ENCODE measurements around the gene AFTPH. TPM values are rescaled to one million over a fixed set of nuclear protein-coding genes. Genes with fewer than 3 reads are reported as not detected.
"Not testable (repeated sequence)": the region's sequence is repeated elsewhere in the genome, so short reads cannot be mapped to it uniquely, and the experiment has no call there.

The AFTPH gene
- total RNA-seq, 5 donors from 2014 or later (not counting 1 experiment from before 2014, with no cell fraction given) = 33.4 to 42.5 (median 37.9) TPM

- H3K4me3 Mint-ChIP-seq = peak overlapping the region; percentile 99 to 100 (median 99)
- no peaks in the 10 kb centered on the region for H3K9me3 Mint-ChIP-seq
- ChIA-PET POLR2A (interaction anchor here (0.9 to 2.0 kb wide), 4 partner anchors 19 to 131 kb away, joined by 3 to 9 read pairs (median 3); partner anchors contain the start of gene SERTAD2 (in 1 of the 2)), CTCF (interaction anchor here (0.5 to 3.0 kb wide), 42 partner anchors 8 to 533 kb away, joined by 3 to 58 read pairs (median 5); partner anchors contain the start of genes CEP68 (in 1 of the 2) and SERTAD2 (in 1 of the 2))
- 0% methylated on average over 7 of the region's 16 CpGs for WGBS (ENCODE audit: insufficient coverage)
- H3K36me3 Mint-ChIP-seq = no peaks in the 10 kb centered on the region
- H3K27me3 ChIP-seq (replicated peaks in 1 of 2; ENCODE audit: control insufficient read depth in 2 of 2, extremely low read depth in 1 of 2, insufficient read depth in 2 of 2, low read length in 1 of 2) = peaks cover 0 to 3% of the 10 kb centered on the region in 2 experiments
- peaks cover 33 to 39% (median 35%) of the 10 kb centered on the region in 3 donors for H3K4me1 Mint-ChIP-seq
- peak overlapping the region; percentile 78 to 98 for H3K4me3 ChIP-seq (ENCODE audit: control insufficient read depth in 1 of 2, extremely low read depth in 1 of 2, low read length in 1 of 2)
- peak; percentile 35 to 91 (median 65) for DNase-seq
- H3K9me3 ChIP-seq = no peaks in the 10 kb centered on the region
- peaks cover 9 to 22% of the 10 kb centered on the region in 2 experiments for H3K4me1 ChIP-seq (ENCODE audit: control insufficient read depth in 1 of 2, extremely low read depth in 1 of 2, insufficient read depth in 2 of 2, low read length in 2 of 2)
- peak overlapping the region; percentile 97 to 99 for H3K27ac Mint-ChIP-seq
- H3K36me3 ChIP-seq (ENCODE audit: control insufficient read depth in 2 of 2, extremely low read depth in 1 of 2, insufficient read depth in 1 of 2, low read length in 1 of 2) = no peaks in the 10 kb centered on the region
- ATAC-seq (replicated peaks in 1 of 4) = no peak
- H3K27ac ChIP-seq (ENCODE audit: low read length) = peak overlapping the region; percentile 92
- H3K27me3 Mint-ChIP-seq = peaks cover 0 to 1% of the 10 kb centered on the region in 2 donors
Measured at GRCh38 chr2:64522843-64523428, 1.2 kb upstream of the AFTPH start.

DNA sequence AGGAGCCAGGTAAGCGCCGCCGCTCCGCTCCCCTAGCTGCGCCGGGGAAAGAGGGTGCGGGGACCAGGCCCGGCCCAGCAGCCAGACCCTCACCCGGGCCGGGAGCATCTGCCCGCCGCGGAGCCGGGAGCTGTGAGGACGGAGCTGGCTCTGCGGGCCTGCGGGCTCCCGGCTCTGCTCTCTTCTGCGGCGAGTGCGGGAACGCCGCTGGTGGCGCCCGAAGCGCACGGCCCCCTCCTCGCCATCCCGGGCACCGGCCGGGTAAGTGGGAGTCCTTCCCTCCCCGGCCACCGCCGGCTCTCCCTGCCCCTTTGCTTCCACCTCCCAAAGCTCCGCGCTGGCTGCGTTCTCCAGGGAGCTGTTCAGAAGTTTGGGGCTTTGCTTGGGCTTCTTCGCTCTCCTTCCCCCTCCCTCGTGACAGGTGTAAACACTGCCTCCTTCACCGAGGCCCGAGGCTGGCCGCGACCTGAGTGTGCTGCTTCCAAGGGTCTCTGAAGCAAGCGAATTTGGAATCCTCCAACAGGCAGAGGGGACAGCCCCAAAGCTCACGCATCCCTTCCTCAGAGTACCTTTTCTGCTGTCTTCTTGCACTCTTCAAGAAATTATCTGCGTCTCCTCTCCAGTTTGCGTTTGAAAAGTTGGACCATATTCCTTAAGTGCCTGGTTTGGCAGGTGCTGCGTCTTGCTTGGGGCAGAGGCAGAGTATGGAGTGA lies 632 bp downstream of the AFTPH start:
- Mint-ChIP-seq H3K36me3 (no peaks in the 10 kb centered on the region), H3K4me3 (peak overlapping the region; percentile 99 to 100 (median 99)), H3K27me3 (no peaks in the 10 kb centered on the region), H3K27ac (peak overlapping the region; percentile 97 to 99), H3K4me1 (peaks cover 46 to 55% (median 48%) of the 10 kb centered on the region in 3 donors), H3K9me3 (no peaks in the 10 kb centered on the region)
- ChIA-PET CTCF (interaction anchor here (0.6 to 3.0 kb wide), 16 partner anchors 9 to 347 kb away, joined by 3 to 58 read pairs (median 6); partner anchors contain the start of gene SERTAD2 (in 1 of the 2)), POLR2A (interaction anchor here in 1 of 2 donors (0.6 to 1.2 kb wide), 3 partner anchors 12 to 118 kb away, joined by 3 to 4 read pairs (median 4); partner anchors contain the start of gene LGALSL)
- Histone ChIP-seq H3K4me1 (ENCODE audit: control insufficient read depth in 1 of 2, extremely low read depth in 1 of 2, insufficient read depth in 2 of 2, low read length in 2 of 2) (peaks cover 9 to 25% of the 10 kb centered on the region in 2 experiments), H3K4me3 (ENCODE audit: control insufficient read depth in 1 of 2, extremely low read depth in 1 of 2, low read length in 1 of 2) (peak overlapping the region; percentile 63 to 98), H3K9me3 (no peaks in the 10 kb centered on the region), H3K36me3 (ENCODE audit: control insufficient read depth in 2 of 2, extremely low read depth in 1 of 2, insufficient read depth in 1 of 2, low read length in 1 of 2) (no peaks in the 10 kb centered on the region), H3K27ac (ENCODE audit: low read length) (peak overlapping the region; percentile 93), H3K27me3 (replicated peaks in 1 of 2; ENCODE audit: control insufficient read depth in 2 of 2, extremely low read depth in 1 of 2, insufficient read depth in 2 of 2, low read length in 1 of 2) (peaks cover 0 to 3% of the 10 kb centered on the region in 2 experiments)
- ATAC-seq (replicated peaks in 1 of 4) (peak; percentile 9 to 28 (median 18)), DNase-seq (peak in 22 of 35 experiments; percentile 2 to 52 (median 16))
- under 1% methylated on average over 46 of the region's 48 CpGs for WGBS (ENCODE audit: insufficient coverage)

DNA sequence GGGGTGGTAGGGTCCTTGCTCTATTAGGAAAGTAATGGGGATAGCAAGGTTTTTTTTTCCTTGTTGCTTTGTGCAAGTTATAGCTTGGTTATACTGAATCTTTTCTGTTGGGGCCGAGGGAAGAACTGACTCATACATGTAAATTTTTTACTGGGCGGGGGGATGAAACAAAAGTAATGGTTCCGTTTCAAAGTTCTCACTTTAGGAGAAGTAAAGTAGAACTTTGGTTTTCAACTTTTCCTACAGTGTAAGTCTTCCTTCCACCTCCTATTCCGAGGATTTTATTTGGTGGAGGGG lies 1.1 kb downstream of the AFTPH start:
- Histone ChIP-seq H3K4me3 (ENCODE audit: control insufficient read depth in 1 of 2, extremely low read depth in 1 of 2, low read length in 1 of 2) (peak overlapping the region; percentile 63 to 98), H3K27me3 (replicated peaks in 1 of 2; ENCODE audit: control insufficient read depth in 2 of 2, extremely low read depth in 1 of 2, insufficient read depth in 2 of 2, low read length in 1 of 2) (peaks cover 0 to 3% of the 10 kb centered on the region in 2 experiments), H3K4me1 (ENCODE audit: control insufficient read depth in 1 of 2, extremely low read depth in 1 of 2, insufficient read depth in 2 of 2, low read length in 2 of 2) (peaks cover 9 to 25% of the 10 kb centered on the region in 2 experiments), H3K9me3 (no peaks in the 10 kb centered on the region), H3K36me3 (ENCODE audit: control insufficient read depth in 2 of 2, extremely low read depth in 1 of 2, insufficient read depth in 1 of 2, low read length in 1 of 2) (no peaks in the 10 kb centered on the region), H3K27ac (ENCODE audit: low read length) (peak overlapping the region; percentile 93)
- Mint-ChIP-seq H3K4me1 (peaks cover 49 to 55% (median 51%) of the 10 kb centered on the region in 3 donors), H3K27ac (peak overlapping the region; percentile 97), H3K36me3 (no peaks in the 10 kb centered on the region), H3K27me3 (no peaks in the 10 kb centered on the region), H3K9me3 (no peaks in the 10 kb centered on the region), H3K4me3 (peak overlapping the region; percentile 99 to 100 (median 99))
- CTCF ChIA-PET = interaction anchor here in 1 of 2 donors (0.8 to 2.4 kb wide), 4 partner anchors 9 to 128 kb away, joined by 4 to 8 read pairs (median 4); partner anchors contain the start of gene SERTAD2
- no CpG with 5 or more reads among the region's 4 CpGs for WGBS (ENCODE audit: insufficient coverage)
- no peak for ATAC-seq (replicated peaks in 1 of 4)
- POLR2A ChIA-PET = interaction anchor here in 1 of 2 donors (0.6 to 1.0 kb wide), 3 partner anchors 12 to 71 kb away, joined by 3 to 10 read pairs (median 4); partner anchors contain the start of gene LGALSL
- DNase-seq = peak in 4 of 35 experiments; percentile 2 to 51 (median 12)

- H3K27me3 Mint-ChIP-seq = no peaks in the 10 kb centered on the region
- no CpG with 5 or more reads among the region's 3 CpGs for WGBS (ENCODE audit: insufficient coverage)
- H3K9me3 ChIP-seq = no peaks in the 10 kb centered on the region
- ChIA-PET CTCF (interaction anchor here in 1 of 2 donors (0.7 to 2.4 kb wide), 4 partner anchors 120 to 198 kb away, joined by 3 to 8 read pairs (median 4); partner anchors contain the start of gene SERTAD2), POLR2A (interaction anchor here (0.7 kb wide), 2 partner anchors 28 to 338 kb away, joined by 4 read pairs; no protein-coding TSS in a partner anchor)
- H3K27ac ChIP-seq (ENCODE audit: low read length) = no peak overlapping the region
- H3K36me3 ChIP-seq (ENCODE audit: control insufficient read depth in 2 of 2, extremely low read depth in 1 of 2, insufficient read depth in 1 of 2, low read length in 1 of 2) = no peaks in the 10 kb centered on the region
- ATAC-seq (replicated peaks in 1 of 4) (no peak), DNase-seq (no peak)
- H3K27me3 ChIP-seq (replicated peaks in 1 of 2; ENCODE audit: control insufficient read depth in 2 of 2, extremely low read depth in 1 of 2, insufficient read depth in 2 of 2, low read length in 1 of 2) = peaks cover 0 to 3% of the 10 kb centered on the region in 2 experiments
- peaks cover 53 to 55% (median 55%) of the 10 kb centered on the region in 3 donors for H3K4me1 Mint-ChIP-seq
- H3K9me3 Mint-ChIP-seq = no peaks in the 10 kb centered on the region
- peaks cover 9 to 26% of the 10 kb centered on the region in 2 experiments for H3K4me1 ChIP-seq (ENCODE audit: control insufficient read depth in 1 of 2, extremely low read depth in 1 of 2, insufficient read depth in 2 of 2, low read length in 2 of 2)
- no peak overlapping the region for H3K4me3 ChIP-seq (ENCODE audit: control insufficient read depth in 1 of 2, extremely low read depth in 1 of 2, low read length in 1 of 2)
- H3K4me3 Mint-ChIP-seq = peak overlapping the region; percentile 99 to 100 (median 99)
- no peaks in the 10 kb centered on the region for H3K36me3 Mint-ChIP-seq
- peak overlapping the region; percentile 52 to 97 for H3K27ac Mint-ChIP-seq
Measured at GRCh38 chr2:64526034-64526433, 1.9 kb downstream of the AFTPH start.

GRCh38 chr2:64530946-64531345 lies 6.8 kb downstream of the AFTPH start:
- H3K4me1 Mint-ChIP-seq = peaks cover 70 to 79% (median 71%) of the 10 kb centered on the region in 3 donors
- H3K27ac Mint-ChIP-seq; H3K4me3 Mint-ChIP-seq; H3K27me3 Mint-ChIP-seq; H3K36me3 Mint-ChIP-seq; H3K27me3 ChIP-seq (replicated peaks in 1 of 2; ENCODE audit: control insufficient read depth in 2 of 2, extremely low read depth in 1 of 2, insufficient read depth in 2 of 2, low read length in 1 of 2); DNase-seq; H3K9me3 Mint-ChIP-seq; H3K36me3 ChIP-seq (ENCODE audit: control insufficient read depth in 2 of 2, extremely low read depth in 1 of 2, insufficient read depth in 1 of 2, low read length in 1 of 2); H3K27ac ChIP-seq (ENCODE audit: low read length); CTCF ChIA-PET; ATAC-seq (replicated peaks in 1 of 4); POLR2A ChIA-PET; H3K4me3 ChIP-seq (ENCODE audit: control insufficient read depth in 1 of 2, extremely low read depth in 1 of 2, low read length in 1 of 2); H3K9me3 ChIP-seq: not testable (repeated sequence)
- H3K4me1 ChIP-seq (ENCODE audit: control insufficient read depth in 1 of 2, extremely low read depth in 1 of 2, insufficient read depth in 2 of 2, low read length in 2 of 2) = peaks cover 4 to 19% of the 10 kb centered on the region in 2 experiments
- no CpG with 5 or more reads among the region's 2 CpGs for WGBS (ENCODE audit: insufficient coverage)

- no peaks in the 10 kb centered on the region for H3K9me3 Mint-ChIP-seq
- no peak overlapping the region for H3K4me3 Mint-ChIP-seq
- POLR2A ChIA-PET = no interaction called here
Measured at GRCh38 chr2:64532030-64532429, 7.9 kb downstream of the AFTPH start.

More at GRCh38 chr2:64532030-64532429, 7.9 kb downstream of the AFTPH start:
- Histone ChIP-seq H3K27ac (ENCODE audit: low read length) (no peak overlapping the region), H3K4me1 (ENCODE audit: control insufficient read depth in 1 of 2, extremely low read depth in 1 of 2, insufficient read depth in 2 of 2, low read length in 2 of 2) (peaks cover 7 to 10% of the 10 kb centered on the region in 2 experiments), H3K27me3 (replicated peaks in 1 of 2; ENCODE audit: control insufficient read depth in 2 of 2, extremely low read depth in 1 of 2, insufficient read depth in 2 of 2, low read length in 1 of 2) (no peaks in the 10 kb centered on the region), H3K4me3 (ENCODE audit: control insufficient read depth in 1 of 2, extremely low read depth in 1 of 2, low read length in 1 of 2) (no peak overlapping the region), H3K36me3 (ENCODE audit: control insufficient read depth in 2 of 2, extremely low read depth in 1 of 2, insufficient read depth in 1 of 2, low read length in 1 of 2) (no peaks in the 10 kb centered on the region), H3K9me3 (no peaks in the 10 kb centered on the region)
- DNase-seq = no peak
- H3K27ac Mint-ChIP-seq = no peak overlapping the region
- ATAC-seq (replicated peaks in 1 of 4) = no peak
- peaks cover 8% of the 10 kb centered on the region for H3K36me3 Mint-ChIP-seq
- H3K27me3 Mint-ChIP-seq = no peaks in the 10 kb centered on the region
- H3K4me1 Mint-ChIP-seq = peaks cover 66 to 76% (median 69%) of the 10 kb centered on the region in 3 donors
- CTCF ChIA-PET = interaction anchor here in 1 of 2 donors (0.9 to 2.0 kb wide), 2 partner anchors 9 to 114 kb away, joined by 4 to 5 read pairs; partner anchors contain the start of gene AFTPH

Measured in T-cell (primary cell).